GM10266 (cell line): Measurements from ENCODE around the gene SLC16A10.

ENCODE experiments used
- DNase-seq: peaks from one replicate; pipeline ENCODE4 v3.0.0; 2012; ENCODE audit errors: extremely low spot score
- CTCF ChIP-seq: IDR thresholded peaks from 2 replicates; pipeline ENCODE4 v1.5.1; 2012; ENCODE audit warnings: mild to moderate bottlenecking, low read depth; ENCODE audit not compliant: control insufficient read depth, insufficient read depth; ENCODE audit errors: missing control alignments

Gene SLC16A10

GRCh38 chr6:111162504-111162903, 75.2 kb downstream of the SLC16A10 start:
- no peak for DNase-seq
- TF ChIP-seq CTCF: no peak

DNA sequence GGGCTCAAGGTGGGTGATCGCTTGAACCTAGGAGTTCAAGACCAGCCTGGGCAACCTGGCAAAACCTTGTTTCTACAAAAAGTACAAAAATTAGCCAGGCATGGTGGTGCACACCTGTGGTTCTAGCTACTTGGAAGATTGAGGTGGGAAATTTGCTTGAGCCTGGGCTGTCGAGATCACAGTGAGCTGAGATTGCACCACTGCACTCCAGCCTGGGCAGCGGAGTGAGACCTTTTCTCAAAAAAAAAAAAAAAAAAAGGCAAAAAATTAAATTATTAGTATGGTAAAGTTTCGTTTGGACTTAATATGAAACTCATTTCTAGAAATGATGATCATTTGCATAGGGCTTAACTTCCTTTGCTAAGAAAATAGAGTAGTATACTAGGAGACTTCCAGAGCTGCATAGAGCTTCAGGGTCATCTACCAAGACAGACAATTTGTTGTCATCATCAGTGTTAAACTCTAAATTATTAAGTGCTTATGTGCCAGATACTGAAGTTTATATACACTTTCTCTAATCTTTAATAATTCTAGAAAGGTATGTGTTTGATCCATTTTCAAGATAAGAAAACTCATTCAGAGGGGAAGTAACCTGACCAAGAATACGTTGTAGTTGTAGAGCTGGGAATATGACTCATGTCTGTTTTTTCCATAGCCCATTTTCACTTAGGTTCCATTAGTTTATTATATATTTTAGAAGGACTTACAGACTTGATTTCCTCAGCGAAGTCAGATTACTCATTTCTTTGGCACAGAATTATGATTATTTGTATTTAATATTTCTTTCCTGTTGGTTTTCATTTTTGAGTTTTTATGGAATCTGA, 84.5 kb downstream of the SLC16A10 start:
- TF ChIP-seq CTCF: no peak
- DNase-seq: peak; percentile 25

DNA sequence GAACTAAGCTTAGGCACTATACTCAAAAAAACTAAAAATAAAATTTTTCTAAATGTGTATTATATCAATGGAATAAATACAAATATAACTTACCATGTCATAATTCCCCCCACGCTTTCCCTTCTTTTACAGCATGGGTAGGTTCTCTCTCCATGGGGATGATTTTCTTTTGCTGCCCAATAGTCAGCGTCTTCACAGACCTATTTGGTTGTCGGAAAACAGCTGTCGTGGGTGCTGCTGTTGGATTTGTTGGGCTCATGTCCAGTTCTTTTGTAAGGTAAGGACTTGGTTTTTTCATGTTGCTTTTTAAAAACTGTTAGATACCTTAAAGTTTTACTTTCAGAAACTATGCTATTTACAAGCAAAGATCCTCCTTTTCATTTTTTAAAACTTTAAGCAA, 85.3 kb downstream of the SLC16A10 start:
- no peak for DNase-seq

GRCh38 chr6:111173341-111173740, 86.0 kb downstream of the SLC16A10 start:
- DNase-seq: no peak
- no peak for TF ChIP-seq CTCF

More for the DNA sequence above, 85.3 kb downstream of the SLC16A10 start:
- no peak for TF ChIP-seq CTCF

- TF ChIP-seq CTCF: no peak
- DNase-seq: no peak
Observed at GRCh38 chr6:111173946-111174345, 86.6 kb downstream of the SLC16A10 start.

DNA sequence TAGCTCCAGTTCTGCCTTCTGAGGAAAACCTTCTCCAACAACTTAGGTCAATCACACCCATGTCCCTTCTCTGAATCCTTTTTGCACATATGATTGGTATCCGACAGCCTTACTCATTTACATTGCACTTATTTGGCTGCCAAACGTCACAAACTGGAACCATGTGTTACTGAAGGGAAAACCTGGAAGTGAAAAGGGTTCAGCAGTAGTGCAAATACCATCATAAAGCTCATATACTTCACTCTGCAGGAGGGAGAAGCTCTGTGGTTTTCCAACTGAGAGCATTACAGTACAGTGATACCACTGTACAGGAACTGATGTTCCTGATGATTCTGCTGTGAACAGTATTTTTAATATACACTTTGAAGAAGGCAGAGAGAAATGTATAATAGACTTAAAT, 87.8 kb downstream of the SLC16A10 start:
- no peak for DNase-seq
- no peak for TF ChIP-seq CTCF

- no peak for DNase-seq
- no peak for TF ChIP-seq CTCF
Observed at GRCh38 chr6:111176038-111176759, 88.9 kb downstream of the SLC16A10 start.
